NCI-H774 (cell line): ENCODE results near the gene THUMPD3.
A peak's percentile ranks its signal among the peaks of the same experiment; 100 is the strongest.

Source experiments
- DNase-seq: peaks from one replicate; lab custom pipeline; 2025; lab: John Stamatoyannopoulos, UW

Gene THUMPD3

GRCh38 chr3:9420850-9421549 is 58.1 kb downstream of the THUMPD3 start:
- DNase-seq = no peak

DNA sequence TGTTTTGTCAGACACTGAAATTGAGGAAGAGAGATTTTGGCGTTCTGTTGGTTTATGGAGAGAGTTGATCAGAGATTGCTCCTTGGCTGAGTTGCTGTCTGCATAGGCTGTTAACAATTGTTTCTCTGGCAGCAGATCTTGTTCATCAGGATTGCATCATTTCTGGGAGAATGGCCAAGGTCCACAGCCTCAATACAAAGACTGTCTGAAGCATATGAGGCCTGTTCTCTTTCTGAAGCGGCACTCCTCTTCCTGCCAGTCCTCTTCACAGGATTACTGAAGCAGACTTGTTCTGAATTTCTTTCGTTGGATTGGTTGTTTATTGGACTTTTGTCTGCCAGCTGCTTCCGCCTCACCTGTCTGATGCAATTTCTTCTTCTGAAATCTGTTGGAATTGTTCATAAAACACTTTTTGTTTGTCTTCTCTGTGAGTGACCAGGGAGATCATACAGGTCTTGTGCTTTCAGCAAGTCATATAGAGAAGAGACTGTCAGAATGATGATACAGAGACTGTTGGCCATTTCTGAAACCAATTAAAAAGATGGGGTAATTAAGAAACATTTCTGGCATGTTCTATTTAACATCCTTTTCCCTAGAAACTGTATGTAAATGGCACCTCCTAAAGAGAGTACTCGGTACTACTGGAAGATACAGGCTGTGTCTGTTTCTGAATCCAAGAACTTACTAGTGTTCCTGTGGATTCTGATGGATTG is 60.0 kb downstream of the THUMPD3 start:
- DNase-seq = peak; percentile 88

GRCh38 chr3:9428411-9428810 is 65.6 kb downstream of the THUMPD3 start:
- DNase-seq = no peak

DNA sequence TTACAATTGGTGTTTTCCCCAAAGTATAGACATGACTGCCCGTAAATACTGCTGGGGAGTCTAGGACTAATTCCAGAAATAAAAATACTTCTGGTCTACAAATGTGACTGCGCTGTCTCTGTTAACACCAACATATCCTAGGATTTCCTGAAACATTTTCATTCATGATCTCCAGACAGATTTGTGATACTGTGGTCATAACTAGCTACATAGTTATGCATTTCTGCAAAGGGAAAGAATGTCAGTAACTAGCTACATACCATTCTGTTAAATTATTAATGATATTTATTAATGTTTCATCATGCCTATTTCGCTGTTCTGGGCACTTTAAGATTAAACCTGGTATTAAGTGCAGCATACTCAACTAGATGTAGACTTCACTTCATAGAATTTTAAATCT is 67.9 kb downstream of the THUMPD3 start:
- DNase-seq = no peak

DNA sequence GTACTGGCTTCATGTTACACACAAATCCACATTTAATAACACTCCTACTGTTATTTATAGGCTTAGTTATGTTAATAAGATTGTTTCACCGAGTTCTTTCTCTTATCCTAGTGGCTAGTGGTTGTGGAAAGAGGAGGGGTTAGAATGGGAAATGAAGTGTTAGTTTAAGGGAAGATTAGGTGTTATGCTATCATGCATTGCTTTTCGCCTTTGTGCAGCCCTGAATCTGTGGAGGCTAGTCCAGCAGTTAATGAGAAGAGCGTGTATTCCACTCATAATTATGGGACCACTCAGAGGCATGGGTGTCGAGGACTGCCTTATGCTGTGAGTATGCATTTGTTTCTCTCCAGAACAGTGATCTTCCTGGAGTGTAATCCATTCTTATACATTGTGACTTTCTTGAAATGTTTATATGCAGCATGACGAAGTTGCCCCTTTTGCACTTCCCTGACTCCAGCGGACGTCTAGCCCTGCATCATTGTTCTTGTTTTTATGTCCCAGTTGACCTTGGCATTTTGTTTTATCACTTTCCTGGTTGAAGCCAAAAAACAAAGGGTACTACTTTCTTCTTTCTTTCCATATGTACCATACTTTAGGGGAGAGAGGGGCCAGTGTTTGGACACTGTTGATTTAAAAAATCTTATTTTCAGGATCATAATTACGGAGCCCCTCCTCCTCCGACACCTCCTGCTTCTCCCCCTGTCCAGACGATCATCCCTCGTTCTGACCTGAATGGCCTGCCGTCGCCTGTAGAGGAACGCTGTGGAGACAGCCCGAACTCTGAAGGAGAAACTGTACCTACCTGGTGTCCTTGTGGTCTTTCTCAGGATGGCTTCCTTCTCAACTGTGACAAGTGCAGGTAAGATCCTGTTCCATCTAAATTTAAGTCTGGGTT is 71.0 kb downstream of the THUMPD3 start:
- DNase-seq = no peak

- no peak for DNase-seq
These were observed 72.5 kb downstream of the THUMPD3 start for GRCh38 chr3:9435316-9435715.
